ENCODE results near the gene COL18A1. TPM values are rescaled to one million over a fixed set of nuclear protein-coding genes. Genes with fewer than 3 reads are reported as not detected.

COL18A1 gene
- total and polyA plus RNA-seq, 2 donors (not counting 1 experiment from before 2014, with no cell fraction given) = 15.6 to 24.7 TPM

GRCh38 chr21:45487891-45488600, 83.1 kb downstream of the COL18A1 start:
- Histone ChIP-seq H2AFZ (ENCODE audit: insufficient read depth, low read depth, low read length, poor library complexity, severe bottlenecking) (no peak overlapping the region), H3K27me3 (replicated peaks in 1 of 4; ENCODE audit: control extremely low read depth in 1 of 4, control insufficient read depth in 3 of 4, insufficient read depth in 4 of 4, low read length in 3 of 4) (peaks cover 0 to 3% (median 0%) of the 10 kb centered on the region in 4 experiments), H3K36me3 (replicated peaks in 1 of 2; ENCODE audit: control extremely low read depth in 1 of 2, control insufficient read depth in 1 of 2, extremely low read depth in 1 of 2, insufficient read depth in 2 of 2, low read length in 1 of 2) (no peaks in the 10 kb centered on the region), H3K9ac (ENCODE audit: low read length) (no peak overlapping the region), H3K4me2 (replicated peaks; ENCODE audit: low read depth, low read length, poor library complexity, severe bottlenecking) (no peak overlapping the region), H4K20me1 (ENCODE audit: control insufficient read depth, insufficient read depth, low read length, poor library complexity, severe bottlenecking) (no peaks in the 10 kb centered on the region), H3K4me3 (ENCODE audit: control extremely low read depth in 1 of 5, extremely low read depth in 1 of 5, insufficient read depth in 1 of 5, low read depth in 2 of 5, low read length in 4 of 5) (no peak overlapping the region), H3K79me2 (ENCODE audit: control insufficient read depth, insufficient read depth, low read length) (no peaks in the 10 kb centered on the region), H3K4me1 (ENCODE audit: control insufficient read depth in 2 of 2, insufficient read depth in 2 of 2, low read length in 2 of 2) (peaks cover 3 to 6% of the 10 kb centered on the region in 2 donors), H3K9me3 (ENCODE audit: control extremely low read depth in 1 of 3, control insufficient read depth in 2 of 3, insufficient read depth in 1 of 3, low read length in 2 of 3) (peaks cover 0 to 3% (median 0%) of the 10 kb centered on the region in 3 donors), H3K27ac (ENCODE audit: low read length in 2 of 2) (no peak overlapping the region)
- CTCF ChIA-PET = no interaction called here
- ATAC-seq (ENCODE audit: low read depth) (no peak), DNase-seq (no peak)
- POLR2A ChIA-PET = no interaction called here
- 90% methylated on average over 16 of the region's 18 CpGs for WGBS (ENCODE audit: insufficient coverage)
- Mint-ChIP-seq H3K9me3 (ENCODE audit: insufficient read depth) (no peaks in the 10 kb centered on the region), H3K27ac (no peak overlapping the region), H3K4me3 (no peak overlapping the region), H3K4me1 (peaks cover 11% of the 10 kb centered on the region), H3K27me3 (no peaks in the 10 kb centered on the region)
- intact Hi-C loops (cut with micrococcal nuclease) = no loop called here
- TF ChIP-seq EZH2 (IDR thresholded peaks at IDR 0.05; ENCODE audit: borderline replicate concordance, insufficient read depth, low read depth, low read length, poor library complexity, severe bottlenecking) (no peak), CTCF (IDR thresholded peaks at IDR 0.05) (no peak)

GRCh38 chr21:45488931-45489721, 84.2 kb downstream of the COL18A1 start:
- no peak overlapping the region for H3K4me2 ChIP-seq (replicated peaks; ENCODE audit: low read depth, low read length, poor library complexity, severe bottlenecking)
- DNase-seq (no peak), ATAC-seq (ENCODE audit: low read depth) (no peak)
- no peaks in the 10 kb centered on the region for H3K36me3 ChIP-seq (replicated peaks in 1 of 2; ENCODE audit: control extremely low read depth in 1 of 2, control insufficient read depth in 1 of 2, extremely low read depth in 1 of 2, insufficient read depth in 2 of 2, low read length in 1 of 2)
- H3K27ac Mint-ChIP-seq = no peak overlapping the region
- H3K9ac ChIP-seq (ENCODE audit: low read length) = no peak overlapping the region
- no peaks in the 10 kb centered on the region for H3K27me3 Mint-ChIP-seq
- H3K27ac ChIP-seq (ENCODE audit: low read length in 2 of 2) = no peak overlapping the region
- H2AFZ ChIP-seq (ENCODE audit: insufficient read depth, low read depth, low read length, poor library complexity, severe bottlenecking) = no peak overlapping the region
- H3K9me3 Mint-ChIP-seq (ENCODE audit: insufficient read depth) = no peaks in the 10 kb centered on the region
- H3K4me3 ChIP-seq (ENCODE audit: control extremely low read depth in 1 of 5, extremely low read depth in 1 of 5, insufficient read depth in 1 of 5, low read depth in 2 of 5, low read length in 4 of 5) = no peak overlapping the region
- TF ChIP-seq CTCF (IDR thresholded peaks at IDR 0.05) = no peak
- no peak for TF ChIP-seq EZH2 (IDR thresholded peaks at IDR 0.05; ENCODE audit: borderline replicate concordance, insufficient read depth, low read depth, low read length, poor library complexity, severe bottlenecking)
- no peaks in the 10 kb centered on the region for H3K79me2 ChIP-seq (ENCODE audit: control insufficient read depth, insufficient read depth, low read length)
- POLR2A ChIA-PET = no interaction called here
- H3K4me1 Mint-ChIP-seq = peaks cover 3% of the 10 kb centered on the region
- no peaks in the 10 kb centered on the region for H3K4me1 ChIP-seq (ENCODE audit: control insufficient read depth in 2 of 2, insufficient read depth in 2 of 2, low read length in 2 of 2)
- no peak overlapping the region for H3K4me3 Mint-ChIP-seq
- H3K27me3 ChIP-seq (replicated peaks in 1 of 4; ENCODE audit: control extremely low read depth in 1 of 4, control insufficient read depth in 3 of 4, insufficient read depth in 4 of 4, low read length in 3 of 4) = peaks cover 0 to 3% (median 0%) of the 10 kb centered on the region in 4 experiments
- WGBS (ENCODE audit: insufficient coverage) = 94% methylated on average over 36 of the region's 36 CpGs
- H3K9me3 ChIP-seq (ENCODE audit: control extremely low read depth in 1 of 3, control insufficient read depth in 2 of 3, insufficient read depth in 1 of 3, low read length in 2 of 3) = no peaks in the 10 kb centered on the region
- intact Hi-C loops (cut with micrococcal nuclease) = no loop called here
- no peaks in the 10 kb centered on the region for H4K20me1 ChIP-seq (ENCODE audit: control insufficient read depth, insufficient read depth, low read length, poor library complexity, severe bottlenecking)
- CTCF ChIA-PET = no interaction called here
